Measurements from ENCODE around the gene LDLRAD4. TPM values are rescaled to one million over a fixed set of nuclear protein-coding genes. Genes with fewer than 3 reads are reported as not detected.

The LDLRAD4 gene
- total RNA-seq, 1 experiment from 2014 or later = 1.7 TPM

DNA sequence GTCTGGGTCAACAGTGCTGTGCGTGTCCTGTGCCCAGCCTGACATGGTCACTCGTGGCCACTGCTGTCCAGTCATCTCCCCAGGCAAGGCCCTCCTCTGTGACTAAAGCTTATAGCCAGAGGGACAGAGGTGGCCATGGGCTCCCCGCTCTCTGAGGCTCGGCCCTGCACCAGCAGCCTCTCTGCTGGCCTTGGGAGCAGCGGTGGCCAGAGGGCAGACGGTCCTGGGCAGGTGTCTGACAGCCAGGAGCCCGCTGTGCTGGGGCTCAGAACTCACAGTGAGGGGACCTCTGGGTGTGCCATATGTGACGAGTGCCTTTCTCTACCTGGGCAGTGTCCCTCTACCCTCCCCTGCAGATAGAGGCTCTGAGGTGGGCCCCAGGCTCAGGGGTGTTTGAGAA lies 409.1 kb downstream of the LDLRAD4 start:
- Histone ChIP-seq H3K79me2 (ENCODE audit: low read depth) (no peaks in the 10 kb centered on the region), H2AFZ (no peak overlapping the region), H3K9me2 (ENCODE audit: insufficient read depth) (no peaks in the 10 kb centered on the region), H3K4me3 (no peak overlapping the region), H4K20me1 (ENCODE audit: insufficient read depth) (no peaks in the 10 kb centered on the region), H3K27me3 (ENCODE audit: insufficient read depth, low read depth) (peaks cover 63% of the 10 kb centered on the region), H3K4me1 (replicated peaks; ENCODE audit: insufficient read depth) (no peaks in the 10 kb centered on the region), H3K4me2 (no peak overlapping the region), H3K9me3 (ENCODE audit: insufficient read depth, low read depth) (no peaks in the 10 kb centered on the region), H3K36me3 (ENCODE audit: low read depth) (no peaks in the 10 kb centered on the region), H3K27ac (no peak overlapping the region), H3F3A (ENCODE audit: insufficient read depth, low read depth) (no peaks in the 10 kb centered on the region)
- ChIA-PET POLR2A (ENCODE audit: unreplicated experiment) (no interaction called here), CTCF (no interaction called here)
- TF ChIP-seq EZH2 (IDR thresholded peaks at IDR 0.05; ENCODE audit: low read depth) = no peak
- TF ChIP-seq, protein P1, sequence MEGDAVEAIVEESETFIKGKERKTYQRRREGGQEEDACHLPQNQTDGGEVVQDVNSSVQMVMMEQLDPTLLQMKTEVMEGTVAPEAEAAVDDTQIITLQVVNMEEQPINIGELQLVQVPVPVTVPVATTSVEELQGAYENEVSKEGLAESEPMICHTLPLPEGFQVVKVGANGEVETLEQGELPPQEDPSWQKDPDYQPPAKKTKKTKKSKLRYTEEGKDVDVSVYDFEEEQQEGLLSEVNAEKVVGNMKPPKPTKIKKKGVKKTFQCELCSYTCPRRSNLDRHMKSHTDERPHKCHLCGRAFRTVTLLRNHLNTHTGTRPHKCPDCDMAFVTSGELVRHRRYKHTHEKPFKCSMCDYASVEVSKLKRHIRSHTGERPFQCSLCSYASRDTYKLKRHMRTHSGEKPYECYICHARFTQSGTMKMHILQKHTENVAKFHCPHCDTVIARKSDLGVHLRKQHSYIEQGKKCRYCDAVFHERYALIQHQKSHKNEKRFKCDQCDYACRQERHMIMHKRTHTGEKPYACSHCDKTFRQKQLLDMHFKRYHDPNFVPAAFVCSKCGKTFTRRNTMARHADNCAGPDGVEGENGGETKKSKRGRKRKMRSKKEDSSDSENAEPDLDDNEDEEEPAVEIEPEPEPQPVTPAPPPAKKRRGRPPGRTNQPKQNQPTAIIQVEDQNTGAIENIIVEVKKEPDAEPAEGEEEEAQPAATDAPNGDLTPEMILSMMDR (conservative IDR thresholded peaks at IDR 0.05) = no peak
- no TSS peak for BruUV-seq (replicated peaks)
- intact Hi-C loops (cut with micrococcal nuclease; ENCODE audit: unreplicated experiment) = no loop called here
- no peak for DNase-seq

DNA sequence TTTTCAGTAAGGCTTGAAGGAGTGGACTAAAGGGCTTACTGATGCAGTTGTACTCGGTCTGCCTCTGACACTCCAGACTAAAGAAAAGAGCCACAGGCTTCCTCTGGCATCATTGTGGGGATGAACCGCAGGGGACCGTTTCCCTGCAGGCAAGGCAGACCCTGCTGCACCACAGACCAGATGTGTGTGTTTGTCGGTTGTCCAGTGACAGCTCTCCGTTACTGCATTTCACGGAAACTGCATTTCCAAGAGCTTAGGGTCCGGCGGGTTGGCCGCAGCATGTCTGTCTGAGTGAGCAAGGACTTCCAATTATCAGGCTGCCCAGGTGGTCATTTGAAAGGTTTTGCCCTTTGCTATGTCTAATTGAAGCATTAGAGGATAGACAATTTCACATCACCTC lies 409.7 kb downstream of the LDLRAD4 start:
- no peaks in the 10 kb centered on the region for H3K4me1 ChIP-seq (replicated peaks; ENCODE audit: insufficient read depth)
- H3K27me3 ChIP-seq (ENCODE audit: insufficient read depth, low read depth) = peaks cover 62% of the 10 kb centered on the region
- POLR2A ChIA-PET (ENCODE audit: unreplicated experiment) = no interaction called here
- H3K4me2 ChIP-seq = no peak overlapping the region
- H3K27ac ChIP-seq = no peak overlapping the region
- H3K79me2 ChIP-seq (ENCODE audit: low read depth) = no peaks in the 10 kb centered on the region
- no peaks in the 10 kb centered on the region for H3K9me2 ChIP-seq (ENCODE audit: insufficient read depth)
- H3K4me3 ChIP-seq = no peak overlapping the region
- no peaks in the 10 kb centered on the region for H3K9me3 ChIP-seq (ENCODE audit: insufficient read depth, low read depth)
- H4K20me1 ChIP-seq (ENCODE audit: insufficient read depth) = no peaks in the 10 kb centered on the region
- TF ChIP-seq, protein P1 (conservative IDR thresholded peaks at IDR 0.05) = no peak
- TF ChIP-seq EZH2 (IDR thresholded peaks at IDR 0.05; ENCODE audit: low read depth) = no peak
- intact Hi-C loops (cut with micrococcal nuclease; ENCODE audit: unreplicated experiment) = no loop called here
- H3K36me3 ChIP-seq (ENCODE audit: low read depth) = no peaks in the 10 kb centered on the region
- H2AFZ ChIP-seq = no peak overlapping the region
- CTCF ChIA-PET = no interaction called here
- no peaks in the 10 kb centered on the region for H3F3A ChIP-seq (ENCODE audit: insufficient read depth, low read depth)
- no peak for DNase-seq
- BruUV-seq (replicated peaks) = no TSS peak

DNA sequence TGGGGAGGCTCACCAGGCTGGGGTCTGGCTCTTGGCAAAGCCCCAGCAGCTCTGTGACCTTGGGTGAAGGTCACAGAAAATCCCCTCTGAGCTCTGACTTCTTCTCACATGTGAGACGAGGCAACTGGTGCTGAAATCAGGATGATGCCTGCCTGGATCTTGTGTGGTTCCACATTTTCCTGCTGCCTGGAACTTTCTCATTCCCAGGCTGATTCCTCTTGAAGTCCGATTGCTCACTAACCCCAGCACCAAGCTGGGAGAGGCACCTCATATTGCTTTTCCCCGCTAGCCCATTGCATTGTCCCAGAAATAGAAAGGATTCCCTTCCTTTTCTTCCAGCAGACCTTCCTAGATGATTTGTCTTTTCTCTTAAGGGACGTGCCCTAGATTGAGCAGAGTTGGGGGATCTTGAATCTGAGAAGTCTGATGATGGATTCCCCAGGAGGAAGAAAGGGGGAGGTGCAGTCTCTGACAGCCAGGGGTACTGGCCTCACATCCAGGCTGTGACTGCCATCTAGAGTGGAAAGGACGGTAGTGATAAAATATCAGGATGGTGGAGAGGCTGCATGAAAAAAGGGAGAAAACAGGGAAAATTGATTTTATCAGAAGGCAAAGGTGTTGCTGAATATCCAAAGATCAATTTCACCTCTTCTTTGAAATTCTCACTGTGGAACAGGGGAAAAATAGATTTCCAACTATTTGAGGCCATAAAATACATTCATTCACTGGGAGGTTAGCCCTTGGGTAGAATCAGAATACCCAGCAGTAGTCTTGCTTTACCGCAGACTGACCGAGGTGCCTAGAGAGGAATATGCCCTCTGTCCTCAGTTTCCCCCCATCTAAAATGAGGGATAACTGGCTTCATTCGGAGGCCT lies 411.5 kb downstream of the LDLRAD4 start:
- peak; percentile 37 to 50 for DNase-seq

More for the DNA sequence above, 411.5 kb downstream of the LDLRAD4 start:
- Histone ChIP-seq H3K9me2 (ENCODE audit: insufficient read depth) (no peaks in the 10 kb centered on the region), H3K4me2 (no peak overlapping the region), H3K9me3 (ENCODE audit: insufficient read depth, low read depth) (no peaks in the 10 kb centered on the region), H3K27me3 (ENCODE audit: insufficient read depth, low read depth) (peaks cover 62% of the 10 kb centered on the region), H3K4me1 (replicated peaks; ENCODE audit: insufficient read depth) (no peaks in the 10 kb centered on the region), H2AFZ (no peak overlapping the region), H3F3A (ENCODE audit: insufficient read depth, low read depth) (no peaks in the 10 kb centered on the region), H3K79me2 (ENCODE audit: low read depth) (no peaks in the 10 kb centered on the region), H4K20me1 (ENCODE audit: insufficient read depth) (no peaks in the 10 kb centered on the region), H3K36me3 (ENCODE audit: low read depth) (no peaks in the 10 kb centered on the region), H3K27ac (no peak overlapping the region), H3K4me3 (no peak overlapping the region)
- CTCF ChIA-PET = interaction anchor here (0.7 kb wide), 1 partner anchor 414 kb away, joined by 4 read pairs; no protein-coding TSS in a partner anchor
- BruUV-seq (replicated peaks) = no TSS peak
- no peak for TF ChIP-seq EZH2 (IDR thresholded peaks at IDR 0.05; ENCODE audit: low read depth)
- TF ChIP-seq, protein P1 (conservative IDR thresholded peaks at IDR 0.05) = peak; percentile 77
- POLR2A ChIA-PET (ENCODE audit: unreplicated experiment) = interaction anchor here (0.5 kb wide), 1 partner anchor 931 kb away, joined by 17 read pairs; no protein-coding TSS in a partner anchor
- intact Hi-C loops (cut with micrococcal nuclease; ENCODE audit: unreplicated experiment) = loop anchor here (1.0 to 10.0 kb wide), 6 partner anchors 72 to 1238 kb away; no protein-coding TSS in a partner anchor

Data from PC-9 (cell line).